Femur (tissue), 1 donor: ENCODE data around the gene IL26.
A peak's percentile ranks its signal among the peaks of the same experiment; 100 is the strongest.
"Not testable (repeated sequence)": the region's sequence is repeated elsewhere in the genome, so short reads cannot be mapped to it uniquely, and the experiment has no call there.

ENCODE experiments used
- DNase-seq: peaks from one replicate; pipeline ENCODE4 v3.0.0-alpha.2; 2017

The IL26 gene

GRCh38 chr12:68190301-68190700 is 35.3 kb downstream of the IL26 start:
- DNase-seq = no peak

GRCh38 chr12:68189821-68190242 is 35.8 kb downstream of the IL26 start:
- no peak for DNase-seq

GRCh38 chr12:68185598-68185997 is 40.0 kb downstream of the IL26 start:
- DNase-seq = no peak

GRCh38 chr12:68180792-68181744 is 44.5 kb downstream of the IL26 start:
- peak; percentile 21 for DNase-seq

GRCh38 chr12:68178774-68179439 is 46.7 kb downstream of the IL26 start:
- no peak for DNase-seq

- DNase-seq = no peak
Observed at GRCh38 chr12:68178184-68178583, 47.4 kb downstream of the IL26 start.

- no peak for DNase-seq
Observed at GRCh38 chr12:68177562-68177961, 48.0 kb downstream of the IL26 start.

GRCh38 chr12:68176257-68176656 is 49.4 kb downstream of the IL26 start:
- no peak for DNase-seq

- DNase-seq = peak; percentile 19
Observed at GRCh38 chr12:68175557-68176061, 50.0 kb downstream of the IL26 start.

- DNase-seq = not testable (repeated sequence)
Observed at GRCh38 chr12:68174761-68175160, 50.8 kb downstream of the IL26 start.

- DNase-seq = no peak
Observed at GRCh38 chr12:68173792-68174191, 51.8 kb downstream of the IL26 start.

- no peak for DNase-seq
Observed at GRCh38 chr12:68170726-68171125, 54.9 kb downstream of the IL26 start.

- DNase-seq = no peak
Observed at GRCh38 chr12:68169213-68169889, 56.3 kb downstream of the IL26 start.

- DNase-seq = no peak
Observed at GRCh38 chr12:68166317-68166831, 59.2 kb downstream of the IL26 start.

GRCh38 chr12:68163560-68164081 is 62.0 kb downstream of the IL26 start:
- no peak for DNase-seq

- DNase-seq = no peak
Observed at GRCh38 chr12:68162374-68162773, 63.2 kb downstream of the IL26 start.

GRCh38 chr12:68159681-68160304 is 65.8 kb downstream of the IL26 start, which contains the start of gene IFNG:
Gene IFNG, minus strand, starts transcription at chr12:68159740. Its CDS starts 125 bp downstream, at chr12:68159615.
- DNase-seq = no peak

GRCh38 chr12:68158432-68158831 is 67.2 kb downstream of the IL26 start:
- DNase-seq = no peak

GRCh38 chr12:68157380-68157779 is 68.2 kb downstream of the IL26 start:
- no peak for DNase-seq

- no peak for DNase-seq
Observed at GRCh38 chr12:68156636-68157035, 69.0 kb downstream of the IL26 start.

- no peak for DNase-seq
Observed at GRCh38 chr12:68154779-68155178, 70.8 kb downstream of the IL26 start.
